PC-9 (cell line): Measurements from ENCODE around the gene SPOP. TPM values are rescaled to one million over a fixed set of nuclear protein-coding genes. Genes with fewer than 3 reads are reported as not detected.

Source experiments
- BruUV-seq: library from RNA; stranded (reverse); fragments of 400-500 nt; replicated peaks from 2 replicates; lab custom pipeline; 2021; lab: Mats Ljungman, UMichigan
- CTCF ChIA-PET: fragments of 300-600 bp; sonication (Branson Sonifier 250); formaldehyde crosslinking; loops from one replicate; lab custom pipeline; 2022; ENCODE audit warnings: antibody characterized with exemption; lab: Charles Lee
- POLR2A ChIA-PET: fragments of 300-600 bp; sonication (Branson Sonifier 250); formaldehyde crosslinking; loops from one replicate; lab custom pipeline; 2022; ENCODE audit warnings: antibody characterized with exemption; ENCODE audit not compliant: unreplicated experiment; lab: Charles Lee
- DNase-seq, 2 experiments: peaks; one replicate each; pipeline versions ENCODE4 v3.0.0 to v3.0.0-alpha.2; 2015 to 2022; ENCODE audit warnings: mixed read lengths in 1 of 2
- H2AFZ ChIP-seq: fragments of 200-600 bp; sonication (generic); 2 replicates; pipeline ENCODE4 v1.8.1; 2017; ENCODE audit warnings: antibody characterized with exemption
- H3F3A ChIP-seq: fragments of 200-600 bp; sonication (generic); 2 replicates; pipeline ENCODE4 v1.8.1; 2017; ENCODE audit warnings: antibody characterized with exemption, mild to moderate bottlenecking, low read depth; ENCODE audit not compliant: insufficient read depth
- H3K27ac ChIP-seq: fragments of 200-600 bp; sonication (generic); 2 replicates; pipeline ENCODE4 v1.6.1; 2016; ENCODE audit warnings: mixed run types
- H3K27me3 ChIP-seq: fragments of 200-600 bp; sonication (generic); 2 replicates; pipeline ENCODE4 v1.6.1; 2016; ENCODE audit warnings: low read depth, mixed run types; ENCODE audit not compliant: insufficient read depth
- H3K36me3 ChIP-seq: fragments of 200-600 bp; sonication (generic); 2 replicates; pipeline ENCODE4 v1.6.1; 2016; ENCODE audit warnings: low read depth, mixed run types
- H3K4me1 ChIP-seq: fragments of 200-600 bp; sonication (generic); replicated peaks from 2 replicates; pipeline ENCODE4 v1.6.1; 2016; ENCODE audit warnings: mixed run types; ENCODE audit not compliant: insufficient read depth
- H3K4me2 ChIP-seq: fragments of 200-600 bp; sonication (generic); 2 replicates; pipeline ENCODE4 v1.6.1; 2017; ENCODE audit warnings: mixed run types
- H3K4me3 ChIP-seq: fragments of 200-600 bp; sonication (generic); 2 replicates; pipeline ENCODE4 v1.6.1; 2016; ENCODE audit warnings: mixed run types
- H3K79me2 ChIP-seq: fragments of 200-600 bp; sonication (generic); 2 replicates; pipeline ENCODE4 v1.6.1; 2017; ENCODE audit warnings: low read depth, mixed run types
- H3K9me2 ChIP-seq: fragments of 200-600 bp; sonication (generic); 2 replicates; pipeline ENCODE4 v1.8.1; 2017; ENCODE audit warnings: mild to moderate bottlenecking; ENCODE audit not compliant: insufficient read depth
- H3K9me3 ChIP-seq: fragments of 200-600 bp; sonication (generic); 2 replicates; pipeline ENCODE4 v1.8.1; 2016; ENCODE audit warnings: low read depth; ENCODE audit not compliant: insufficient read depth
- H4K20me1 ChIP-seq: fragments of 200-600 bp; sonication (generic); 2 replicates; pipeline ENCODE4 v1.8.1; 2017; ENCODE audit not compliant: insufficient read depth
- EZH2 ChIP-seq: fragments of 200-600 bp; sonication (generic); IDR thresholded peaks from 2 replicates; pipeline ENCODE4 v1.8.0; 2017; ENCODE audit warnings: antibody characterized with exemption, low read depth
- intact Hi-C: fragments of 100-400 bp; cut with micrococcal nuclease; formaldehyde crosslinking; loops from one replicate; pipeline ENCODE4 v1.10.0; 2022; ENCODE audit not compliant: unreplicated experiment
- total RNA-seq: library from RNA; stranded (reverse); gene quantifications from 2 replicates; pipeline ENCODE4 v1.2.3, GENCODE V29; 2021
- TF ChIP-seq, protein P1 (sequence below): fragments of 200-600 bp; sonication (generic); conservative IDR thresholded peaks from 2 replicates; pipeline ENCODE4 v1.6.1; 2017; ENCODE audit warnings: mixed run types, antibody characterized with exemption, mild to moderate bottlenecking, moderate library complexity

Gene SPOP
- total RNA-seq, 1 experiment from 2014 or later, result 41.7 TPM

DNA sequence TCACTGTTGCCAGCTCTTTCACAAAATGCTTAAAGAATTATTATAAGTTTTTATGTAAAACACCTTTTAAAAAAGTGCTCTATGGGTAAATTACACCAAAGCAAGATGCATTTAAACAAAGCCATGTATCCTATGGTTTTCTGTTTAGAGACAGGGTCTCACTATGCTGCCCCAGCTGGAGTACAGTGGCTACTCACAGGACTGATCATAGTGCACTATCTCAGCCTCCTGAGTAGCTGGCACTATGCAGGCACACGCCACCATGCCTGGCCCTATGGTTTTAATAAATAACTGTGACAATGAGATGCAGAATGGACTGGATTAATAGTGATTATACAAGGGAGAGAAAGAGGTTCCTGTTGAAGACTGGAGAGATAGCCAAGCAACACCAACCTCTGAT, 40.2 kb downstream of the SPOP start:
- H3F3A ChIP-seq, result no peaks in the 10 kb centered on the region
- H3K79me2 ChIP-seq, result peaks cover 32% of the 10 kb centered on the region
- H4K20me1 ChIP-seq, result peaks cover 6% of the 10 kb centered on the region
- no peak for DNase-seq
- H2AFZ ChIP-seq, result no peak overlapping the region
- H3K9me2 ChIP-seq, result no peaks in the 10 kb centered on the region
- CTCF ChIA-PET, result interaction anchor here (0.7 kb wide), 1 partner anchor 390 kb away, joined by 3 read pairs; no protein-coding TSS in a partner anchor
- intact Hi-C loops, result no loop called here
- no peaks in the 10 kb centered on the region for H3K36me3 ChIP-seq
- H3K27me3 ChIP-seq, result no peaks in the 10 kb centered on the region
- no peak overlapping the region for H3K27ac ChIP-seq
- no peak overlapping the region for H3K4me2 ChIP-seq
- H3K9me3 ChIP-seq, result no peaks in the 10 kb centered on the region
- no peaks in the 10 kb centered on the region for H3K4me1 ChIP-seq
- no peak for TF ChIP-seq EZH2
- TF ChIP-seq, protein P1, sequence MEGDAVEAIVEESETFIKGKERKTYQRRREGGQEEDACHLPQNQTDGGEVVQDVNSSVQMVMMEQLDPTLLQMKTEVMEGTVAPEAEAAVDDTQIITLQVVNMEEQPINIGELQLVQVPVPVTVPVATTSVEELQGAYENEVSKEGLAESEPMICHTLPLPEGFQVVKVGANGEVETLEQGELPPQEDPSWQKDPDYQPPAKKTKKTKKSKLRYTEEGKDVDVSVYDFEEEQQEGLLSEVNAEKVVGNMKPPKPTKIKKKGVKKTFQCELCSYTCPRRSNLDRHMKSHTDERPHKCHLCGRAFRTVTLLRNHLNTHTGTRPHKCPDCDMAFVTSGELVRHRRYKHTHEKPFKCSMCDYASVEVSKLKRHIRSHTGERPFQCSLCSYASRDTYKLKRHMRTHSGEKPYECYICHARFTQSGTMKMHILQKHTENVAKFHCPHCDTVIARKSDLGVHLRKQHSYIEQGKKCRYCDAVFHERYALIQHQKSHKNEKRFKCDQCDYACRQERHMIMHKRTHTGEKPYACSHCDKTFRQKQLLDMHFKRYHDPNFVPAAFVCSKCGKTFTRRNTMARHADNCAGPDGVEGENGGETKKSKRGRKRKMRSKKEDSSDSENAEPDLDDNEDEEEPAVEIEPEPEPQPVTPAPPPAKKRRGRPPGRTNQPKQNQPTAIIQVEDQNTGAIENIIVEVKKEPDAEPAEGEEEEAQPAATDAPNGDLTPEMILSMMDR, result no peak
- no TSS peak for BruUV-seq
- no peak overlapping the region for H3K4me3 ChIP-seq
- POLR2A ChIA-PET, result interaction anchor here (0.6 kb wide), 1 partner anchor 19 kb away, joined by 5 read pairs; no protein-coding TSS in a partner anchor

DNA sequence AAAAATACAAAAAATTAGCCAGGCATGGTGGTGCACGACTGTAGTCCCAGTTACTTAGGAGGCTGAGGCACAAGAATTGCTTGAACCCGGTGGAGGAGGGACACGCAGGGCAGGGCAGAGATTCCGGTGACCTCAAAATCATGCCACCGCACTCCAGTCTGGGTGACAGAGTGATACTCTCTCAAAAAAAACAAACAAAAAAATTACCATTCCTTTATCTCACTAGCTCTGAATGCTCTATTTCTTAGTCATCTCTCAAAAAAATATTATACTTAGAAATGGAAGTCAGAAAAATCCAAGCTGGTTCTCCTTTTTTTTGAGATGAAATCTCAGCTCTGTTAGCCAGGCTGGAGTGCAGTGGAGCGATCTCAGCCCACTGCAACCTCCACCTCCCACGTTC, 40.8 kb downstream of the SPOP start:
- CTCF ChIA-PET, result interaction anchor here (0.7 kb wide), 1 partner anchor 391 kb away, joined by 3 read pairs; no protein-coding TSS in a partner anchor
- Histone ChIP-seq H4K20me1 (peaks cover 9% of the 10 kb centered on the region), H3K4me2 (no peak overlapping the region), H2AFZ (no peak overlapping the region), H3K27me3 (no peaks in the 10 kb centered on the region), H3F3A (no peaks in the 10 kb centered on the region), H3K27ac (no peak overlapping the region), H3K9me3 (no peaks in the 10 kb centered on the region), H3K9me2 (no peaks in the 10 kb centered on the region), H3K4me3 (no peak overlapping the region), H3K79me2 (peaks cover 33% of the 10 kb centered on the region), H3K36me3 (no peaks in the 10 kb centered on the region), H3K4me1 (no peaks in the 10 kb centered on the region)
- intact Hi-C loops, result no loop called here
- TF ChIP-seq, protein P1, result no peak
- TF ChIP-seq EZH2, result no peak
- no TSS peak for BruUV-seq
- POLR2A ChIA-PET, result interaction anchor here (0.6 to 0.7 kb wide), 3 partner anchors 19 to 75 kb away, joined by 3 to 5 read pairs (median 3); no protein-coding TSS in a partner anchor
- DNase-seq, result no peak

GRCh38 chr17:49635121-49635520, 42.8 kb downstream of the SPOP start:
- H3K27ac ChIP-seq, result no peak overlapping the region
- no peaks in the 10 kb centered on the region for H3K27me3 ChIP-seq
- H3K4me1 ChIP-seq, result no peaks in the 10 kb centered on the region
- H3F3A ChIP-seq, result no peaks in the 10 kb centered on the region
- intact Hi-C loops, result no loop called here
- DNase-seq, result no peak
- no peak for TF ChIP-seq EZH2
- TF ChIP-seq, protein P1, result no peak
- H3K4me3 ChIP-seq, result no peak overlapping the region
- POLR2A ChIA-PET, result interaction anchor here (0.6 kb wide), 1 partner anchor 17 kb away, joined by 5 read pairs; no protein-coding TSS in a partner anchor
- no peak overlapping the region for H2AFZ ChIP-seq
- no peaks in the 10 kb centered on the region for H3K9me2 ChIP-seq
- H3K36me3 ChIP-seq, result no peaks in the 10 kb centered on the region
- H3K4me2 ChIP-seq, result no peak overlapping the region
- BruUV-seq, result no TSS peak
- peaks cover 30% of the 10 kb centered on the region for H3K79me2 ChIP-seq
- CTCF ChIA-PET, result no interaction called here
- peaks cover 22% of the 10 kb centered on the region for H4K20me1 ChIP-seq
- no peaks in the 10 kb centered on the region for H3K9me3 ChIP-seq
